OCI-LY1 (cell line): ENCODE data around the gene CSK.

Source experiments
- H2AFZ ChIP-seq: fragments of 200-600 bp; sonication (generic), shearing (Covaris generic); 2 replicates; pipeline ENCODE4 v1.6.0; 2014; ENCODE audit warnings: antibody characterized with exemption, mild to moderate bottlenecking, low read length
- H3F3A ChIP-seq: fragments of 200-600 bp; sonication (generic), shearing (Covaris generic); 2 replicates; pipeline ENCODE4 v1.6.0; 2014; ENCODE audit warnings: mild to moderate bottlenecking, antibody characterized with exemption, low read length, moderate library complexity; ENCODE audit not compliant: insufficient read depth
- H3K27ac ChIP-seq: fragments of 200-600 bp; sonication (generic); 2 replicates; pipeline ENCODE4 v1.5.1; 2014; ENCODE audit warnings: low read length, mixed run types, mild to moderate bottlenecking, low read depth; ENCODE audit not compliant: poor library complexity, severe bottlenecking
- H3K27me3 ChIP-seq: fragments of 200-600 bp; sonication (generic); 2 replicates; pipeline ENCODE4 v1.6.0; 2014; ENCODE audit warnings: antibody characterized with exemption, mild to moderate bottlenecking, low read length, moderate library complexity; ENCODE audit not compliant: insufficient read depth
- H3K36me3 ChIP-seq: fragments of 200-600 bp; sonication (generic); 2 replicates; pipeline ENCODE4 v1.6.1; 2014; ENCODE audit warnings: mild to moderate bottlenecking, antibody characterized with exemption, low read length, moderate library complexity, mixed read lengths; ENCODE audit not compliant: insufficient read depth
- H3K4me1 ChIP-seq: fragments of 200-600 bp; sonication (generic); 2 replicates; pipeline ENCODE4 v1.5.1; 2014; ENCODE audit warnings: mild to moderate bottlenecking, low read length, moderate library complexity; ENCODE audit not compliant: insufficient read depth, severe bottlenecking
- H3K4me2 ChIP-seq: fragments of 200-600 bp; sonication (generic), shearing (Covaris generic); 2 replicates; pipeline ENCODE4 v1.6.1; 2014; ENCODE audit warnings: low read length
- H3K4me3 ChIP-seq: fragments of 200-600 bp; sonication (generic); 2 replicates; pipeline ENCODE4 v1.5.1; 2014; ENCODE audit warnings: low read length, low read depth, mild to moderate bottlenecking, mixed read lengths; ENCODE audit not compliant: poor library complexity, severe bottlenecking
- H3K79me2 ChIP-seq: fragments of 200-600 bp; shearing (Covaris generic); 2 replicates; pipeline ENCODE4 v1.6.1; 2016; ENCODE audit warnings: mixed run types, low read length, mixed read lengths; ENCODE audit not compliant: insufficient read depth
- H3K9ac ChIP-seq: fragments of 200-600 bp; sonication (generic), shearing (Covaris generic); 2 replicates; pipeline ENCODE4 v1.6.1; 2014; ENCODE audit warnings: mild to moderate bottlenecking, low read length, mixed read lengths
- H3K9me2 ChIP-seq: fragments of 200-600 bp; sonication (generic), shearing (Covaris generic); 2 replicates; pipeline ENCODE4 v1.6.1; 2014; ENCODE audit warnings: low read depth, mild to moderate bottlenecking, low read length, mixed read lengths
- H3K9me3 ChIP-seq: fragments of 200-600 bp; shearing (Covaris generic); 2 replicates; pipeline ENCODE4 v1.6.1; 2014; ENCODE audit warnings: low read length, mixed read lengths
- H4K20me1 ChIP-seq: fragments of 200-600 bp; sonication (generic), shearing (Covaris generic); 2 replicates; pipeline ENCODE4 v1.6.0; 2016; ENCODE audit warnings: mild to moderate bottlenecking, low read length; ENCODE audit not compliant: insufficient read depth
- EZH2 ChIP-seq: fragments of 200-600 bp; sonication (generic), shearing (Covaris generic); IDR thresholded peaks from 2 replicates; pipeline ENCODE4 v1.8.0; 2017; ENCODE audit warnings: borderline replicate concordance, mixed run types, mild to moderate bottlenecking, antibody characterized with exemption, low read length, moderate library complexity, mixed read lengths
- TF ChIP-seq, protein P1 (sequence below): fragments of 200-600 bp; sonication (generic), shearing (Covaris generic); IDR thresholded peaks from 2 replicates; pipeline ENCODE4 v1.5.1; 2017; ENCODE audit warnings: mild to moderate bottlenecking, antibody characterized with exemption, low read length, moderate library complexity, mixed read lengths

Gene CSK

GRCh38 chr15:74821790-74822158, 39.9 kb downstream of the CSK start:
- H3K79me2 ChIP-seq = no peaks in the 10 kb centered on the region
- H3K9me3 ChIP-seq = no peaks in the 10 kb centered on the region
- H2AFZ ChIP-seq = no peak overlapping the region
- H4K20me1 ChIP-seq = no peaks in the 10 kb centered on the region
- no peaks in the 10 kb centered on the region; the same call in 1 of the 2 replicates for H3K27me3 ChIP-seq
- H3K9me2 ChIP-seq = no peaks in the 10 kb centered on the region
- H3K9ac ChIP-seq = no peak overlapping the region
- no peaks in the 10 kb centered on the region for H3F3A ChIP-seq
- TF ChIP-seq, protein P1, sequence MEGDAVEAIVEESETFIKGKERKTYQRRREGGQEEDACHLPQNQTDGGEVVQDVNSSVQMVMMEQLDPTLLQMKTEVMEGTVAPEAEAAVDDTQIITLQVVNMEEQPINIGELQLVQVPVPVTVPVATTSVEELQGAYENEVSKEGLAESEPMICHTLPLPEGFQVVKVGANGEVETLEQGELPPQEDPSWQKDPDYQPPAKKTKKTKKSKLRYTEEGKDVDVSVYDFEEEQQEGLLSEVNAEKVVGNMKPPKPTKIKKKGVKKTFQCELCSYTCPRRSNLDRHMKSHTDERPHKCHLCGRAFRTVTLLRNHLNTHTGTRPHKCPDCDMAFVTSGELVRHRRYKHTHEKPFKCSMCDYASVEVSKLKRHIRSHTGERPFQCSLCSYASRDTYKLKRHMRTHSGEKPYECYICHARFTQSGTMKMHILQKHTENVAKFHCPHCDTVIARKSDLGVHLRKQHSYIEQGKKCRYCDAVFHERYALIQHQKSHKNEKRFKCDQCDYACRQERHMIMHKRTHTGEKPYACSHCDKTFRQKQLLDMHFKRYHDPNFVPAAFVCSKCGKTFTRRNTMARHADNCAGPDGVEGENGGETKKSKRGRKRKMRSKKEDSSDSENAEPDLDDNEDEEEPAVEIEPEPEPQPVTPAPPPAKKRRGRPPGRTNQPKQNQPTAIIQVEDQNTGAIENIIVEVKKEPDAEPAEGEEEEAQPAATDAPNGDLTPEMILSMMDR = no peak
- TF ChIP-seq EZH2 = no peak
- H3K4me2 ChIP-seq = peak overlapping the region; percentile 21; the same call in 1 of the 2 replicates
- no peaks in the 10 kb centered on the region for H3K36me3 ChIP-seq
- peaks cover 22% of the 10 kb centered on the region for H3K4me1 ChIP-seq
- H3K27ac ChIP-seq = no peak overlapping the region
- no peak overlapping the region for H3K4me3 ChIP-seq

GRCh38 chr15:74822233-74822632, 40.4 kb downstream of the CSK start:
- Histone ChIP-seq H3K9me3 (no peaks in the 10 kb centered on the region), H3K27ac (no peak overlapping the region), H3K79me2 (no peaks in the 10 kb centered on the region), H4K20me1 (no peaks in the 10 kb centered on the region), H3K27me3 (no peaks in the 10 kb centered on the region; the same call in 1 of the 2 replicates), H3K4me3 (no peak overlapping the region), H3K9me2 (no peaks in the 10 kb centered on the region), H2AFZ (no peak overlapping the region), H3K36me3 (no peaks in the 10 kb centered on the region), H3K4me1 (peaks cover 22% of the 10 kb centered on the region), H3K9ac (no peak overlapping the region), H3K4me2 (no peak overlapping the region), H3F3A (no peaks in the 10 kb centered on the region)
- TF ChIP-seq, protein P1 = no peak
- no peak for TF ChIP-seq EZH2

GRCh38 chr15:74823324-74823723, 41.4 kb downstream of the CSK start:
- peaks cover 22% of the 10 kb centered on the region for H3K4me1 ChIP-seq
- H3K9ac ChIP-seq = no peak overlapping the region
- no peak overlapping the region for H3K4me3 ChIP-seq
- H3K4me2 ChIP-seq = no peak overlapping the region
- no peaks in the 10 kb centered on the region for H3K9me3 ChIP-seq
- no peaks in the 10 kb centered on the region for H3K9me2 ChIP-seq
- H2AFZ ChIP-seq = no peak overlapping the region
- no peaks in the 10 kb centered on the region for H3K79me2 ChIP-seq
- no peaks in the 10 kb centered on the region for H3K36me3 ChIP-seq
- TF ChIP-seq EZH2 = no peak
- TF ChIP-seq, protein P1 = no peak
- no peaks in the 10 kb centered on the region for H3F3A ChIP-seq
- H4K20me1 ChIP-seq = no peaks in the 10 kb centered on the region
- H3K27ac ChIP-seq = no peak overlapping the region
- H3K27me3 ChIP-seq = no peaks in the 10 kb centered on the region
